ENCODE measurements around the gene CEP350. TPM values are rescaled to one million over a fixed set of nuclear protein-coding genes. Genes with fewer than 3 reads are reported as not detected.

CEP350 gene
- total RNA-seq, 1 experiment from 2014 or later: 27.6 TPM

GRCh38 chr1:180094705-180095295, 140.2 kb downstream of the CEP350 start (continued):
- TF ChIP-seq REST (IDR thresholded peaks at IDR 0.05; ENCODE audit: low read depth): no peak
- TF ChIP-seq RAD21 (IDR thresholded peaks at IDR 0.05; ENCODE audit: low read depth): no peak
- TF ChIP-seq SRF (IDR thresholded peaks at IDR 0.05; ENCODE audit: low read depth): no peak
- no peak for TF ChIP-seq ZFX (IDR thresholded peaks at IDR 0.05)
- no peak for TF ChIP-seq ZBTB33 (IDR thresholded peaks at IDR 0.05; ENCODE audit: extremely low read depth, insufficient replicate concordance, low read length)

- no TSS peak for BruUV-seq (replicated peaks)
- POLR2A ChIA-PET: no interaction called here
- no peak for TF ChIP-seq EZH2phosphoT487 (IDR thresholded peaks at IDR 0.05; ENCODE audit: borderline replicate concordance)
- no peak for TF ChIP-seq ZFX (IDR thresholded peaks at IDR 0.05)
- TF ChIP-seq RAD21 (IDR thresholded peaks at IDR 0.05; ENCODE audit: low read depth): no peak
- TF ChIP-seq MAX (IDR thresholded peaks at IDR 0.05): no peak
- TF ChIP-seq SIN3A (IDR thresholded peaks at IDR 0.05; ENCODE audit: low read depth): no peak
- no peak for TF ChIP-seq SP1 (IDR thresholded peaks at IDR 0.05; ENCODE audit: low read depth)
- TF ChIP-seq ELF1 (IDR thresholded peaks at IDR 0.05; ENCODE audit: borderline replicate concordance, low read depth): no peak
- no peak for TF ChIP-seq ZBTB33 (IDR thresholded peaks at IDR 0.05; ENCODE audit: extremely low read depth, insufficient replicate concordance, low read length)
- TF ChIP-seq CBX3 (IDR thresholded peaks at IDR 0.05; ENCODE audit: low read depth): no peak
- TF ChIP-seq CTCF (IDR thresholded peaks at IDR 0.05 in 2 of 3, conservative IDR thresholded peaks at IDR 0.05 in 1 of 3; ENCODE audit: borderline replicate concordance in 1 of 3, insufficient read depth in 1 of 3, low read depth in 2 of 3, low read length in 2 of 3): no peak
Observed at GRCh38 chr1:180096584-180097325, 142.1 kb downstream of the CEP350 start.

More at GRCh38 chr1:180096584-180097325, 142.1 kb downstream of the CEP350 start:
- intact Hi-C loops (cut with micrococcal nuclease): loop anchor here (2.0 kb wide), 1 partner anchor 20 kb away; no protein-coding TSS in a partner anchor
- no peaks in the 10 kb centered on the region for H3K9me3 ChIP-seq (ENCODE audit: control insufficient read depth in 1 of 2, insufficient read depth in 1 of 2, low read depth in 1 of 2, low read length in 2 of 2)
- H4K20me1 ChIP-seq (ENCODE audit: insufficient read depth): no peaks in the 10 kb centered on the region
- H3K4me3 ChIP-seq (replicated peaks in 1 of 2; ENCODE audit: low read depth in 1 of 2, low read length in 2 of 2): no peak overlapping the region
- ChIA-PET RAD21 (ENCODE audit: low non-redundant PET in 1 of 2, low total read pairs in 2 of 2, uncharacterized antibody in 2 of 2, unreplicated experiment in 2 of 2) (no interaction called here), CTCF (no interaction called here)
- H3K9ac ChIP-seq (ENCODE audit: low read length): no peak overlapping the region
- H2AFZ ChIP-seq (ENCODE audit: low read depth, low read length, poor library complexity, severe bottlenecking): no peak overlapping the region
- no peak overlapping the region for H3K4me2 ChIP-seq (ENCODE audit: low read length)
- no peaks in the 10 kb centered on the region for H3K27me3 ChIP-seq (ENCODE audit: insufficient read depth, low read length)
- ATAC-seq: no peak
- no peaks in the 10 kb centered on the region for H3K4me1 ChIP-seq (ENCODE audit: control insufficient read depth in 1 of 2, insufficient read depth in 2 of 2, low read length in 2 of 2)
- peaks cover 3 to 12% of the 10 kb centered on the region in 2 experiments; a peak in 1 of 4 replicates for H3K36me3 ChIP-seq (ENCODE audit: control insufficient read depth in 1 of 2, insufficient read depth in 2 of 2, low read length in 2 of 2)
- H3K9me2 ChIP-seq (ENCODE audit: insufficient read depth): no peaks in the 10 kb centered on the region
- DNase-seq (ENCODE audit: low read depth, low spot score): no peak
- H3K27ac ChIP-seq (ENCODE audit: low read depth, low read length): no peak overlapping the region
- no peaks in the 10 kb centered on the region for H3K79me2 ChIP-seq (ENCODE audit: insufficient read depth, low read length)

Data from HCT116 (cell line).